ENCODE results near the gene LRRC31.

- no peak for TF ChIP-seq CTCF (IDR thresholded peaks at IDR 0.05)
- no peak for TF ChIP-seq POLR2A (IDR thresholded peaks at IDR 0.05)
These were observed 35.7 kb upstream of the LRRC31 start for GRCh38 chr3:169905404-169905803.
